GM21447 (cell line): ENCODE data around the gene RBM20.

Source experiments
- ATAC-seq: cut with Tn5 transposase; IDR thresholded peaks from one replicate; pipeline ENCODE4 v1.9.1; 2021; ENCODE audit not compliant: unreplicated experiment

The RBM20 gene

DNA sequence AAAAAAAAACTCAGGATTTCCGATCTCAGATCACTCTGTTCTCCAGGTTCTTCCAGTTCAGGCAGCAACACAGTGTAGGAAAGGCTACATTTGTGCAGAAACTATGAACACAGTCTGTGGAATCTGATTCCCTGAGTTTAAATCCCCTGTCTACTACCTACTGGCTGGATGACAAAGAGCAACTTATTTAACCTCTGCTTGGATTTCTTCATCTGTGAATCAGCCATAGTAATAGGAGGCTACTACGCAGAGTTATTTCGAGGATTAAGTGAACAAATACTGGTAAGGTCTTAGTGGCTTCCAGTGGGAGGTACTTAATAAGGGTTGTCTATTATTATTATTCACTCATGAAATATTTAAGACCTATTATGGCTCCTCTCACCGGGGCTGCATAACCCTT is 183.3 kb downstream of the RBM20 start:
- ATAC-seq = no peak

DNA sequence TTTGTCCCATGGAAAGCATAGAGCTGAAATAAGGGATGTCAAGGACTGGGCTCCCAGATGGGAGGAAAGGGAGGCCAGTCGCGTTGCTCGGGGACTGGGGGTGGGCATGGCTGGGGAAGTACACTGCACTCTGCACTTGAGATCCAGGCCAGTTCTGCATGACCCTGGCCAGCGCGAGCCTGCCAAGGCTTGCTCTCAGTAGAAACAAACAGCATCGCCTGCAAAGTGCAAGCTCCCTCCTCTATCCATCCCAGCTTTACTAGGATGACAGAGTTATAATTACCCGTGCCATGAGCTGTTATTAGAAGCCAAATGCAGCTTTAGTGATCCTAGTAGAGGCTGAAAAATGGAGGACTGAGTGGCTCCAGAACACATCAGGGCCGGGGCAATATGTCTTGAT is 183.7 kb downstream of the RBM20 start:
- ATAC-seq = no peak

- ATAC-seq = no peak
Measured at GRCh38 chr10:110828525-110828924, 184.4 kb downstream of the RBM20 start.

GRCh38 chr10:110829721-110830410 is 185.7 kb downstream of the RBM20 start:
- no peak for ATAC-seq

GRCh38 chr10:110833234-110833940 is 189.3 kb downstream of the RBM20 start:
- ATAC-seq = no peak

DNA sequence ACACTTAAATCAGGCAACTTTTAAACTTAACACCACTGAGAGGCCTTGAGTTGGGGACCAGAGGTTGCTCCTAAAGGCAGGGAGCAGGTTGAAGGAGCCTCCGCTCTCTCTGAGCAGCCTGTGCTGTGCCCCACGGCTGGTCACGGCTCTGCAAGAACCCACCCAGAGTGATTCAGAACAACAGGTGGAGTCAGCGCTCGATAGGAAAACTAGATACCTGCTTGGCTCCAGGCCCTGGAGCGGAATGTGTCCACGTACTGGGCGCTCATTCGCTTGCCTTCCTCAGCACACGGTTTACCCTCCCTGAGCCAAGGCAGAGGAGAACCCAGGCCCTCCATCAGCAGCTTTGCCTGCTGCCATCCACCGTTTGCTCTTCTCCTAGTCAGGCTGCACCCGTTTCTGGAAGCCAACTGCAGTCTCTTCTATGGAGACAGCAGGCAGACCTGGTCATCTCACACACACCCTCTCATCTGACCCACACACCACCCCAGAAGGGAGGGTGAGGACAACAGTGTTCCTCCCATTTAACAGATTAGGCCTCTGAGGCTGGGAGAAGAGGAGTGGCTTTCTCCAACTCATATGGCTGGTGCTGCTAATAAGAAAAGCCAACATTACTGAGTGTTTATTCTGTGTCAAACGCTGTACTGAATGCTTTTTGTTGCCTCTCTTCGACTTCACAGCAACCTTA is 189.9 kb downstream of the RBM20 start:
- ATAC-seq = no peak

DNA sequence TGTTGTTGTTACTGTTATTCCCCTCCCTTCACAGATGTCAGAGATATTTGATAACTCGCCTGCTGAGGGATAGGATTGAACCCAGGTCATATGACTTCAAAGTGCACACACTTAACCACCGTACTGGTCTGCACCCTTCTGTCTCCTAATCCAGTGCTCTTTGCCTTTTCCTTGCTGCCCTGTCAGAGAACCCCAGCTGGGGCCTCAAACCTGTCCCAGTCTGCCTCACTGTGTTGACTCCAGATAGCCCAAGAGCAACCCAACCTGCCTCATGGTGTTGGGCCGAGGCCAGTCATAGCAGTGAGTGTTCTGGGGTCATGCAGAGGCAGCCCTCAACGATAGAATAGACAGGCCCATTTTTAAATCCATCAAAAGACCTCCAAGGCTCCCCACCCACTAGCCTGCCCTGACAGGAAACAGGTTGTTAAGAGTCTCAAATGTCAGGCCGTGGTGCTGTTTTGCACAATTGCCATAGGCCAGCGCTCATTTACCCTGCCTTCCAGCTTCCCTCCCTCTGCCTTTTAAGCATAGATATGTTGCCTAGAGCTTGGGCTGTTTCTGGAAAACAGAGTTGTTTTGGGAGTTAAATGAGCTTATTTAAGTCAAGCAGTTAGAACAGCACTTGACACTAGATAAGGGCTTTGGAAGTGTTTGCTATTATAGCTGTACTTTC is 190.6 kb downstream of the RBM20 start:
- ATAC-seq = no peak

- ATAC-seq = no peak
Measured at GRCh38 chr10:110835841-110836240, 191.7 kb downstream of the RBM20 start.

GRCh38 chr10:110836706-110837105 is 192.6 kb downstream of the RBM20 start:
- ATAC-seq = no peak

DNA sequence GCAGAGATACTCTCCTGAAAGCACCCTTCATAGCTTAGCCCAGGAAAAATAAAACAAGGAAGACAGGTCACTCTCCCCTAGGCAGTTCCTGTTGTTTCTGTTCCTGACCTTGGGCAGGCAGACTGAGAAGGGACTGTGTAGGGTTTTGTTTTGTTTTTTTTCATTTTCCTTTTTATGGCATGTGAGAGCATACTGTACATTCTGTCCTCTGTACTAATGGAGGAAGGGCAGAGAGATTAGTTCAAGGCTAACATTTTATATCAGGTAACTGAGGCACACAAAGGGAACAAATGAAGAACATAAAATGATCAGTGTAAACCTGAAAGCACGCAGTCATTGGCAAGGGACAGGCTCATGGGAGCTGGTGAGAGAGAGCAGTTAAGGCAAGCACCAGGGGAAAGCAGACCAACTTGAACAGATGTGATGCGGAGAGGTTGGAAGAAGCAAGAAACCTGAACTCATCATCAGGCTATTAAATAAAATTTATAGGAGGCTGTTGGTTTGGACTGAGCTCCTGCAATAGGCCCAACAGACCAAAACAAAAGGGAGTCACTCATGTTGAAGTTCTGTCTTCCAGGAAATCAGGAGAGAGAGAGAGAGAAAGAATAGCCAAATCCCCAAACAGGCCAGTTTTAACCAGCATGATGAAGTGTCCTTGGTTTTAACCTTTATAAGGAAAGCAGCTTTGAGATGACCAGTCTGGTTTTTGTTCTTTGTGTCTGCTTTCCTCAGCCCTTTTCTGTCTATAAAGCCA is 193.5 kb downstream of the RBM20 start:
- ATAC-seq = no peak

- no peak for ATAC-seq
Measured at GRCh38 chr10:110840225-110840922, 196.2 kb downstream of the RBM20 start.

DNA sequence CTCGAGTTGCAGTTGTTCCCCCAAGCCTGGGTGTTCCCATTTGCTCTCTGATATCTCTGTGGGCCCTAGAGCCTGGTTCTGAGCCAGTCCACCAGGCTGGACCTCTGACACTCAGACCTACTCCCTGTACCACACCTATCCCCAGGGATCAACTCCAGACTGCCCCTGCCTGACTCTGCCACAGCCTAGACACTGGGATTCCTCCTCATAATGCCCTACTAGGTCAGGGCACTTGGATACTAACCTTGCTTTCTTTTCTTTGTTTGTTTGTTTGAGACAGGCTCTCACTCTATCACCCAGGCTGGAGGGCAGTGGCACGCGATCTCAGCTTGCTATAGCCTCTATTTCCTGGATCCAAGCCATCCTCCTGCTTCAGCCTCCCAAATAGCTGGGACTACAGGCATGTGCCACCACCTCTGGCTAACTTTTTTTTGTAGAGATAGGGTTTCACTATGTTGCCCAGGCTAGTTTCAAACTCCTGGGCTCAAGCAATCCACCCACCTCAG is 196.8 kb downstream of the RBM20 start:
- ATAC-seq = no peak

GRCh38 chr10:110841767-110842267 is 197.7 kb downstream of the RBM20 start:
- ATAC-seq = peak; percentile 66

DNA sequence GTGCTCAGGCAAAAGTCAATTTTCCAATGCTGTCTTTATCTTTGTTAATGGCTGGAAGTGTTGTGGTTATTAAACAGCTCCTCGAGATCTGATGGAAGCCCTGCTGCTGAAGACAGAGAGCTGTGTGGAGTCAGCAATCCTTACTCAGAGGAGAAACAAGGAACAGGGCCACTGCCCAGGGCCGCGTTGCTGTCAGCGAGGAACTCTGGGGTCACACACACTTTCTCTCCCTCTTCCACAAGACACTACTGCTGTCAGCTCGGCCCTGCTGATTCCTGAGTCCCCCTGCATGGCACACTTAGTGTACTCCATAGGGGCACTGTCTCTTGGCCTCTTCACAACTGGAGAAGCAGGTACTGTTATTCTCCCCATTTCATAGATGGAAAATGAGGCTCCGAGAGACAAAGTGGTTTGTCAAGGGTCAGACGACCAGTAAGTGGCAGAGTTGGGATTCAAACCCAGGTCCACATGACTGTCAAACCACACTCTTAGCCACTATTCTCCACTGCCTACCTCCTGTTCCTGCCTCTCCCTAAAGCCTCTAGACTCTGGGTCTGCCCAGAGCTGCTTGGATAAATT is 198.3 kb downstream of the RBM20 start:
- no peak for ATAC-seq

DNA sequence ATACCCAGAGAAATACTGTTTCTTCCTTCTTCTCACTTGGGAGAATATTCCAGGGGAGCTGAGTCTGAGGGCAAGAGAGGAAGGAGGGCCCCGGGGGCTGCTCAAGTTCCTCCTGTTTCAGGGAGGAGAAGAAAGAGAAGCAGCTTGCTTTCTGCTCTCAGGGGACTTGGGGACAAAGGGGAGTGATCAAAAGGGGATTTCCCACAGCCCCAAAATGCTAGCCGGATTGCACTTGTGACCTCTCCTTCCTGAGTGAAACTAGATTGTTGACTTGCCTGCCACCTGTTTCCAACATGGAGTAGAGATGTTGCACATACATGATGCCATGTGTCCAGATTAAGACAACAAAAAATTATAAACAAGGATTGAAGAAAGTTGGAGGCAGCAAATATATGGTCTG is 198.9 kb downstream of the RBM20 start:
- peak; percentile 72 for ATAC-seq

DNA sequence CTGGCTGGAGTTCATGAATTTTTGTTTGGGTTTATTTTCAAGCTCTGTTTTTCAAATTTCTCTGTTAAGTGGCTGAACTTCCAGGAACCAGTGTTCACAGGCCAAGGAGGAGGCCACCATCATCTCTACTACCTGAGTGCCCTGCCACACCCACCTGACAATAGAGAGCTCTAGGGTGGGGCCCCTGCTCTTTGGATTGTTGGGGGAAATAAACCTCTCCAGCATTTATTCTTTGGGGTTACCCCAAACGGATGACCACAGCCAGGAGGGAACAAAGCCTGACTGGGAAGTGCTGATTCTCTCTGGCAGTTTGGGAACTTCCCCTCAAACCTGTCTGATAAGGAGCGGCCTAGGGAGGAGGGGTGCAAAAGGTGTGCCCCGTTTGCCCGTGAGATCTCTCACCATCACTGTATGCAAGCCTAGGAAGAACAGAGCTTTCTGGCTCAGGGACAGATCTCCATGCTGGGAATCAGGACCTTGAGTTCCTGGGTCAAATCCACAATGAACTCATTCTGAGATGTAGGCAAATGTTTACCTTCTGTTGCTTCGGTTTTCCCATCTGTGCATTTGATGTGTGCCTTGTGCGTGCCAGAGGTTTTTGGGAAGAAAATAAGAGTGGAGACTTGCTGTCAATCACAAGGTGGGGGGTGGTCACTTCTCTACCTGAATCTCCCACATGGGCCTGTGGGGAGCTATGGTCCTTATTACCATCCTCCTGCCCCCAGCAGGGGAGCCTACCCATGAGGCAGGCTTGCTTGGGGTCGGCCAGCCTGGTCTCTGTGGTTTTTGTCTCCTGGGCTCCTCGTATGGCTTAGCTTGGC is 199.9 kb downstream of the RBM20 start:
- no peak for ATAC-seq

- ATAC-seq = no peak
Measured at GRCh38 chr10:110844617-110844881, 200.4 kb downstream of the RBM20 start.

DNA sequence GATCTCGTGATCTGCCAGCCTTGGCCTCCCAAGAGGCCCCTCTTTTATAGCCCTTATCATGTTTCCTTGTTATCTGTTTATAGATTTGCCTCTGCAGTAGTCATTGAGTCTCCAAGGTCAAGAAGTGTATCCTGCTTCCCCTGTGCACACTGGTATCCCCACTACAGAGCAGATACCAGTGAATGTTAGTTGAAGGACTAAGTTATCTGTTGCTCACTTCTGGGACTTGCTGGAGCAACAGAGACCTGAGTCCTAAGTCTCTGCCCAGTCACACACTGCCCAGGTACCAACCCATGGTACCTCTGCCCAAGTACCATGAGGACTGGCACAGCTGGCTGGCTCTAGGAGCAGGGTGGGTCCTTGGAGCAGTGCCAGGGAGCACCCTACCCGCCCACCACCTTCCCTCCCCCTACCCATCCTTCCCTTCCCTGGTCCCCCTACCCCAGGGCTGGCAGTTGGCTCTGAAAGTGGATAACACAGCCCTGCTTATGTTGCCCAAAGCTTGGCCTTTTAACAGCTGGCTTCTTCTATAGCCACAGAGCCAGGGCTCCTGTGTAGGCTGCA is 201.1 kb downstream of the RBM20 start:
- ATAC-seq = no peak
